ENCODE measurements around the gene FLYWCH2.

The FLYWCH2 gene

DNA sequence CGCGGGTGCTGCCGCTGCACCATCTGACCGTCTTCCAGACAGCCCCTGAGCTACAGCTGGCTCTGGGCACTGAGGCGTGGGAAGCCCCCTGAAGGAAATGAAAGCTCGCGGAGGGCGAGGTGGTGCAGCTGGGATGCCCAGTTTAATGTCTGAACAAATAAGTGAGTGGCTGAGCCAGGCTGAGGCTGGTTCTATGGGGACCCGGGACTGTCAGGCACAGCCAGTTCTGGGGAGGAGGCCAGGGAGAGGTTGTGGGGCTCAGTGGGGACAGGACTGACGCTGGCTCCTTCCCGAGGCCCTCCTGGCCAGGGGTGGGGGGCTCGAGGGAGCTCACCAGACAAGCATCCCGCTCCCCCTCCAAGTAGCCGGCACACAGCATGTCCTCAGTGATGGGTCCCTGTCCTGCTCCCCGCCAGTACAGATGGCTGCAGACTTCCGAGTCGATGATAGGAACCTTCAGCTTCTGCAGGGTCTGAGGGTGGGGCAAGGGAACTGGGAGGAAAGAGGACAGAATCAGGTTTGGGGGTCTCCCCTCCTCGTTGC, 29.4 kb upstream of the FLYWCH2 start:
- in situ Hi-C loops (cut with MboI; ENCODE audit: low sequenced_read_pairs), result no loop called here

DNA sequence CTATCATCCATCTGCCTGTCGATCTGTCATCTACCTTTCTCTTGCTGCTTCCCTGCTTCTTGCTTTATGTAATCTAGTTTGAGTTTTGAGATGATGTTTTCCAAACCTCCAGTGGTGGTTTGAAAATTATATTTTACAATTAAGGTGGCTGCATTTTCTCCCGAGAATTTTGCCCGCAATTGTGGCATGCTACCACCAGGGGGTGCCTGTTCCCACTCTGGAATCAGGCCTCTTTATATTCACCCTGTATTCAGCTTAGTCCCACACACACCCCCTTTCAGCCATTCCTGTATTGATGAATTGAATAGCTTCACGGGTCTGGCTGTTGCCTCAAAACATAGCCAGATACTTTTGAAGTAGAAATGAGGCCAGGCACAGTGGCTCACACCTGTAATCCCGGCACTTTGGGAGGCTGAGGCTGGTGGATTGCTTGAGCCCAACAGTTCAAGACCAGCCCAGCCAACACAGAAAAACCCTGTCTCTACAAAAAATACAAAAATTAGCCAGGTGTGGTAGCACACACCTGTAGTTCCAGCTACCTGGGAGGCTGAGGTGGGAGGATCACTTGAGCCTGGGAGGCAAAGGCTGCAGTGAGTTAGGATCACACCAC, 28.2 kb upstream of the FLYWCH2 start:
- in situ Hi-C loops (cut with MboI; ENCODE audit: low sequenced_read_pairs), result no loop called here

DNA sequence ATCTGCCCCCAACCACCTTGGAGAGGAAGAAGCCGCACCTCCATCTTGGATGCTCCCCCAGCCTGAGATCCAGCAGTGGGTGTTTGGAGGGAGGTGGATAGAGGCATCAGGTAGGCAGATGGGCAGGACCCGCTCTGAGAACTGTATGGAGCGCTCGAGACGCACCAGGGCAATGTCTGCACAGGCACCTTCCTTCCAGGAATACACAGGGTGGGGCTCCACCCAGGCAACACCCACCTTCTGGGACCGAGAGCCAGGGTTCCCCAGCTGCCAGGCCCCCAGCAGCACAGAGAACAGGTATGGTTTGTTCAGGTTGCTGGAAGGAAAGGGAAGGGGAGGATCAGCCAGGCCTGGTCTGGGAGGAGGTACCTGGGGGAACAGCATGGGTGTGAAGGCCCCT, 27.5 kb upstream of the FLYWCH2 start:
- in situ Hi-C loops (cut with MboI; ENCODE audit: low sequenced_read_pairs), result no loop called here

DNA sequence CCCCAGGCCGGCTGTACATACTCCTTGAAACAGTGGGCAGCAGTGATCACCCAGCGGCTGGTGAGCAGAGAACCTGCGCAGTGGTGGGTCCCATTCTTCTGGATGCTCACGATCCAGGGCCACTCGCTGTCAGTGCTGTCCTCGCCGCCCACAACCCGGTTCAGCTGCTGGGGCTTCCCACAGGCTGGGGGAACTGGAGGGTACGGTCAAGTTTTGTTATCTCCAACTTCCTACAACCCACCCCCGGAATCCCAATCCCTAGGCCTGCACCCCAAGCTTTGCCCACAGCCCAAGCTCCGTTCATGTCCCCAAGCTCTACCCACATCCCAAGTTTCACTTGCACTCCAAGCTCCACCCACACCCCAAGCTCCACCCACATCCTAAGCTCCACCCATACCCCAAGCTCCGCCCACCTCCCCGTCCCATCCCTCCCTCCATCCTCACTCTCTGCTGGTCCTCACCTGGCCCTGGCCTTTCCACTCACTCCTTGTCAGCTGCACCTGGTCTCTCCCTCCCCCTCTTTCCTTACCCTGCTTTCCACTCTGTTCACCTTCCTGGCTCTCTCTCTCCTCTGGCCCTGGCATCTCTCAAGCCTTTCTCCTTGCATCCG, 26.8 kb upstream of the FLYWCH2 start:
- in situ Hi-C loops (cut with MboI; ENCODE audit: low sequenced_read_pairs), result no loop called here

DNA sequence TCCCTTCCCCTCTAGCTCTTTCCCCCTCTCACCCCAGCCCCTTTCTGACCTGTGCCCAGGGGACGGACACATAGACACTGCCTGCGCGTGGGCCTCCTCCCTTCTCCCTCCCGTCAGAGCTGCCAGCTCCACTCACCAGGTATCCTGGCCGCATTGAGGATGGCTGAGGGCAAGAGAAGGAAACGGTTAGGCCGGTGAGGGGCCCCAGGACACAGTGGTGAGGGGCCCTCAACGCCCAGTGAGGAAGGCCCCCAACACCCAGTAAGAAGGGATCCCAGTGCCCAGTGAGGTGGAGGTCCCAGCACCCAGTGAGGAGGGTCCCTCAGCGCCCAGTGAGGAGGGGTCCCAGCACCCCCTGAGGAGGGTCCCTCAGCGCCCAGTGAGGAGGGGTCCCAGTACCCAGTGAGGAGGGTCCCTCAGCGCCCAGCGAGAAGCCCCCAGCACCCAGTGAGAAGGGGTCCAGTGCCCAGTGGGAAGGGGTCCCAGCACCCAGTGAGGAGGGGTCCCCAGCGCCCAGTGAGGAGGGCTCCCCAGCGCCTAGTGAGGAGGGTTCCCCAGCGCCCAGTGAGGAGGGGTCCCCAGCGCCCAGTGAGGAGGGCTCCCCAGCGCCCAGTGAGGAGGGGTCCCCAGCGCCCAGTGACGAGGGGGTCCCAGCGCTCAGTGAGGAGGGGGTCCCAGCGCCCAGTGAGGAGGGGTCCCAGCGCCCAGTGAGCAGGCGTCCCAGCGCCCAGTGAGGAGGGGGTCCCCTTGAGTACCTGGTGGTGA, 26.1 kb upstream of the FLYWCH2 start:
- in situ Hi-C loops (cut with MboI; ENCODE audit: low sequenced_read_pairs), result no loop called here

DNA sequence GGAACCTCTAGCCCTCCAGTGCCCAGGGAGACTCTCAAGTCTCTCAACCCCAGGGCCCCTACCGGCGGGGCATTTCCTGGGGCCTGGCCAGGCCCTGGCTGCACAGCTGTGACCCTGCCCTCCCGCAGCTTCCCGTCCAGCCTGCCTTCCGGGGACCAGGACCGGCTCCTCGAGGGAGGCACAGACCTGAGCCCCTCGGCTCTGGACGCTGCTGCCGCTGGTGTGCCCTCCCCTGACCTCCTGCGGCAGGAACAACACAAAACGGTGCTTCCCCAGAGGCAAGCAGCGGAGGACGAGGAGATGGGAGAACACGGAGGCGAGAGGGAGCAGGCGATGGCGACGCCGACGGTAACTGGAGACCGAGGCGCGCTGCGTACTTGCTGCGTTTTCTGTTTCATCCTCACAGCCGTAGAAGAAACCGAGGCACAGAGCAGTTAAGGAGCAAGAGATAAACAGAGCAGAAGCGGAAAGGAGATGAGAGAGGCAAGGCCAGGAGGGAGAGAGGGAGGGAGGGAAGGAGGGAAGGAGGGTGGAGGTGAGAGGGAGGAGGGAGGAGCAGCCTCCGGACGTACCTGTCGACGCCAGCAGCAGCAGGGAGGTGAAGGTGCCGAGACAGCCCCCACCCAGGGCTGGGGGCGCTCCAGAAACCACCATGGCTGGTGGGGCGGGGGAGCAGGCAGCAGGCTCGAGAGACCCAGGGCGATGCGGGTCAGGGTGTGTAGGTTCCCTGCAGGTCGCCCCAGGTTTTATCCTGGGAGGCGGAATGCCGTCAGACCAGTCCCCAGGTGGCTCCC, 25.4 kb upstream of the FLYWCH2 start, which contains the start of gene PRSS22:
Gene PRSS22 (minus strand): TSS at position 720 of the 794 bp plus-strand sequence. CDS start 66 bp downstream, at position 654.
- in situ Hi-C loops (cut with MboI; ENCODE audit: low sequenced_read_pairs), result no loop called here

DNA sequence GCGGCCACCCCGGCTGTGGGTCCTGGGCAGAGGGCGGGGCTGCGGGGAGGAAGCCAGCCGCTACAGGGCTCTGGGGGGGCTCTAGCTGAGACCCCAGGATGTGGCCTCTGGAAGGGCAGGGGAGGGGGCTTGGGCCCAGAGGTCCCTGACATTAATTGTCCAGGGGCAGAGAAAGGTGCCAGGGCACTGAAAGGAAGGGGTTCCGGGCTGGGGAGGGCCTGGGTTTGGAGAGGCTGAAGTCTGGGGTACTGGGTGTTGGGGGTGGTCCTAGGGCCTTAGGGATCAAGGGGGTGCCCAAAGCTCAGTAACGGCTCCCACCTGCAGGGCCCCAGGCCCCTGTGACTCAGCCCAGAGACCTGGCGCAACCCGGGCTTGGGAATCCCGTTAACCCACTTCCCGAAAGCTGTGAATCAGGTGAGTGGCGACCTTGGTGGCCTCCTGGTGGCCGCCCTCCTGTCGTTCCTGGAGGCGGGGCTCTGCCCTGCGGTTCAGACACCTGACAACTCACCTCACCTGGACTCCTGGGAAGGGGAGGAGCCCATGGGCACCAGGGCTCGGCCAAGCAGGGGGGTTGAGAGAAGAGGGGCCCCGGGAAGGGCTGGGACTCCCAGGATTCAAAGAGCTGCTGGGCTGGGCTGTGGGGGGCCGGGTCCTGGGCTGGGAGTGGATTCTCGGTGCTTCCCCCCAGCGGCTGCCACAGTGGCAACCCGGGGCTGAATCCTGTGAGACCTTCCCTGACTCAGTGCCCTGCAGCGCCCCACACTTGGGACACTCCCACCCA, 24.6 kb upstream of the FLYWCH2 start:
- in situ Hi-C loops (cut with MboI; ENCODE audit: low sequenced_read_pairs), result no loop called here

DNA sequence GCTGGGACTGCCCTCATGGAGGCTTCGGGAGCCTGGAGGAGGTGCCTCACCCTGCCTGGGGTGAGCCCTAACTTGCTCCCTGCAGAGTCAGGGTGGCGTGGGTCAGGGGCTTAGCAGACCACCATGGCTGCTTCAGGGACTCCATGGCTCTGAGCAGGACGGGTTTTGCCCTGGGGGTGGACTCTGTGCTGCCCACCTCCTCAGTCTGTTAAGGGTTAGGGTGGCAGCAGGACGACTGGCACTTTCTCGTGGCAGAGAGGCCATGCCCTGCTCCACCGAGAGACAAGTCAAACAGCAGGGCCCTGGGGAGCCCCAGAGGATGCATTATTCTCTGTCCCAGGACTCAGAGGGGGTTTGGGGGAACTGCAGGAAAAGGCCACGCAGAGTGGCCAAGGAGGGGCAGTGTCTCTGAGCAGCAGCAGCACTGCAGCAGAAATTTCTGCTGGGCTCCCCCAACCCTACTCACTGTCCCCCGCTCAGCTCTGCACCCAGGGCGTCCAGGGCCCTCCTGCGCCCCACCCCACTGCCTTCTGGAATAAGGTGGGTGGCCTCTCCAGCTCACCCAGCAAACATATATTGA, 23.2 kb upstream of the FLYWCH2 start:
- in situ Hi-C loops (cut with MboI; ENCODE audit: low sequenced_read_pairs), result no loop called here

DNA sequence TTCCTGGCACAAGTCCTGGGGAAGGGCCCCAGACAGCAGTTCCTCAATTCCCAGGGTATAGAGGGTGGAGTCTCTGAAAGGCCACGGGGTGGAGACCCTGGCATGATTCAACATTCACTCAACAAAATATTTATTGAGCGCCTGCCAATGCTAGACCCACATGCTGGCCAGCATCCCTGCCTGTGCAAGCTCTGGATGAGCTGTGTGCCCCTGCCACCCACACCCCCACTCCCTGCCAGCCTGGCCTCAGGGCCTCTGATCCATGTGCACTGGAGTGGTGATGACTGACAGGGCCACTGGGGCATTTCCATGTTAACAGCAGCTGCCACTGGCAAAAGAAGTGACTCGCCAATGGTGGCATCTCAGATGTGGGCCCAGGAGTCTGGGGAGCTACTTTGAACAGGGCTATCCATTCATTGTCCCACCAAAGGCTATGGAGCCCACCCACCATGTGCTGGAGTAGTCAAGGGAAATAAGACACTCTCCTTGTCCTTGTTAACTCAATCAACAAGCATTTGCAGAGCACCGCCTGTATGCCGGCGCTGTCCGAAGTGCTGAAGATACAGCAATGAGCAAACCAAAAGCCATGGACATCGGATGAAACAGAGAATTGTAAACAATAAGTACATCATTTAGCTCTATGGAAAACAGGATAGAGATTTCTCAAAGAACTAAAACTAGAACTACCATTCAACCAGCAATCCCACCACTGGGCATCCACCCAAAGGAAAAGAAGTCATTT, 22.0 kb upstream of the FLYWCH2 start:
- in situ Hi-C loops (cut with MboI; ENCODE audit: low sequenced_read_pairs), result no loop called here

DNA sequence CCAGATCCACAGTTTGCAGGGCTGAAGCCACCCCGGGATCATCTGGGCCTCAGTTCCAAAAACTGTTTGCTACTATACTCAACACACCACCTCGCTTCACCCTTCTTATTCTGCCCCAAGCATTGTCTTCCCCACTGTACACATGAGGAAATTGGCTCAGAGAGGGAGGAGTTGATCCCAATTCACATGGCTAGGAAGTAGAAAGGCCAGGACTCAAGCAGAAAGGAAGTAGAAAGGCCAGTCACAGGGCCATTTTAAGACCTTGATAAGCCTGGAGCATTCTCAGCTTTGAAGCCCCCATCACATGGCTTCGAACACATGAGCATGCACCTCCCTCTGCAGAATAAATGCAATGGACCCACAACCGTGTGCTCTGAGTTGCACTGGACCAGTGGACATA, 17.4 kb upstream of the FLYWCH2 start:
- in situ Hi-C loops (cut with MboI; ENCODE audit: low sequenced_read_pairs), result no loop called here

DNA sequence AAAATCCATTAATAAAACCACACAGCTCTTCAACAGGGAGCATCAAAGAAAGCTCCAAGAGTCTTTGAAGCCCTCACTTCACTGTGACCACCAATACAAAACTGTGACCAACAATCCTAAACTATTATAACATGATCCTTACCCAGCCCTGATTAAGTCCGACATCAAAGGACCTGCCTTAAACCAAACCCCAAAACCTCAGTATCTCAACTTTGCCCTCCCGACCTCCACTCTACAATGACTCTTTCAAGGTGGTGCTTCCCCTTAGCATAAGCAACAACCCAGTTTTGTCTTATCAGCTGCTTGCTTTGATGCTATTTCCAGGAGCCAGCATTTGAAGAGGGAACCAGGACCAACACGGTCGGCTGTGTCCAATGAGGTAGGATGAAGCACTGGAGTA, 16.6 kb upstream of the FLYWCH2 start:
- in situ Hi-C loops (cut with MboI; ENCODE audit: low sequenced_read_pairs), result no loop called here

DNA sequence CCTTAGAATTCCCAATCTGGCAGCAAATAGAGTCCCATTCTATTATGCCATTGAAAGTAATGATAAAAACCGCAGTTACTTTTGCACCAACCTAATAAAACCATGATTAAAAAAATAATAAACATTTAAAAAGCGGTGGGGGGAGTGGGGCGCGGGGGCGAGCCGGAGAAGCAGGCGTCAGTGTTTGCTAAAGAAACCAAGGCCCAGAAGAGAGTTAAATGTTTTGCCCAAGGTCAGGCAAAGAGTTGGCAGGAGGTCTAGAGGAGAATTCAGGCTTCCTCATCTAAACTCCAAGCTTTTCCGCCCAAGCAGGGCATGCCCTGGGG, 15.4 kb upstream of the FLYWCH2 start:
- in situ Hi-C loops (cut with MboI; ENCODE audit: low sequenced_read_pairs), result no loop called here

DNA sequence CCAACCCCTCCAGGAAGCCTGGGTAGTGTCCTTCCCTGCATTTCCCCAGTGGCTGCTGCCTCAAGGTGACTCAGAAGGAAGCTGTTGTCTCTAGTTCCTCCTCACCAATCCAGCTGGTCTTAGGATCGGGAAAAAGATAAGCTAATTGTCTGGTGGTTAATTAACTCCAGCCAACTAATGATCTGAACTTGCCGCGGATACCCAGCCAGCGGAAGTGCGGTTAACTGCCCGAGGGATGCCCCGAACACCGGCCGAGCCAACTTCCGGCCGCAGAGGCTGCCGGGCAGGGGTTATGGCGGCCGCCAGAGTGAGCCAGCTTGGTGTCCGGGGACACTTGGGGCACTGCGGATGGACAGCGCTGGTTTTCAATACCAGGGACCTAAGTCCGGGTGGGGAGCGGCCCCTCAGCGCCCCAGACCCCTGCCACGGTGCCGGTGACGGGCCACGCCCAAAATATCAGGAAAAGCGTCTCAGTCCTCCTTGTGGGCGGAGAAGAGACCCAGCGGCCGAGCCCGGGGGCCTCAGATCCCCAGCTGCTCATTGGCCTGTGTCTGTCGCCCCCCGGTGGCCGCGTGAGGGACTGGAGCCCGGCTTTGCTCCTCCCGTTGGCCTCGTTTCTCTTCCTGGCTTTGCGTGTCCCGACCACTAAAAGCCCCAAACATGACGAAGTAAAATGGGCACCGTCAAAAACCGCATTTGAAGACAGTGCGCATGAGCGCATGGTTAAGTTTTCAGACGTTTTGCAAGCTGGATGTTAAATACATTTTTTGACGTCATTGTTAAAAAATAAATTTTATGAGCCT, 14.8 kb upstream of the FLYWCH2 start:
- in situ Hi-C loops (cut with MboI; ENCODE audit: low sequenced_read_pairs), result no loop called here

DNA sequence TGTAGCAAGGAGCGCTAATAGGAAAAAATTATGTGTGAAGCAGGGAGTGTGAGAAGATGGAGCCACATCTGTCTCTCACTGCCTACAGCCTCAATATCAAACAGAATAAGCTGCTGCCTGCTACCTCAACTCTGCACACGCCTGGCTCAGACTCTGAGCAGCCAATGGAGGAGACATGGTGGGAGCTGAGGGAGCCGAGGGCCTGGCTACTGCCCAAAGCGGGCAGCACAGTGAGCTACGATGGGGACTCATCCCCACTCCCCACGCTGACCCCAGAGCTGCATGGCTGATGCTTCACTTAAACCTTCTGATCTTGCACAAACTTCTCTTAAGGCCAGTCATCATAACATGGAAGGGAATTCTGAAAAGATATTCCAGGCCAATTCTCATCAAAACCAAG, 11.1 kb upstream of the FLYWCH2 start:
- in situ Hi-C loops (cut with MboI; ENCODE audit: low sequenced_read_pairs), result no loop called here

DNA sequence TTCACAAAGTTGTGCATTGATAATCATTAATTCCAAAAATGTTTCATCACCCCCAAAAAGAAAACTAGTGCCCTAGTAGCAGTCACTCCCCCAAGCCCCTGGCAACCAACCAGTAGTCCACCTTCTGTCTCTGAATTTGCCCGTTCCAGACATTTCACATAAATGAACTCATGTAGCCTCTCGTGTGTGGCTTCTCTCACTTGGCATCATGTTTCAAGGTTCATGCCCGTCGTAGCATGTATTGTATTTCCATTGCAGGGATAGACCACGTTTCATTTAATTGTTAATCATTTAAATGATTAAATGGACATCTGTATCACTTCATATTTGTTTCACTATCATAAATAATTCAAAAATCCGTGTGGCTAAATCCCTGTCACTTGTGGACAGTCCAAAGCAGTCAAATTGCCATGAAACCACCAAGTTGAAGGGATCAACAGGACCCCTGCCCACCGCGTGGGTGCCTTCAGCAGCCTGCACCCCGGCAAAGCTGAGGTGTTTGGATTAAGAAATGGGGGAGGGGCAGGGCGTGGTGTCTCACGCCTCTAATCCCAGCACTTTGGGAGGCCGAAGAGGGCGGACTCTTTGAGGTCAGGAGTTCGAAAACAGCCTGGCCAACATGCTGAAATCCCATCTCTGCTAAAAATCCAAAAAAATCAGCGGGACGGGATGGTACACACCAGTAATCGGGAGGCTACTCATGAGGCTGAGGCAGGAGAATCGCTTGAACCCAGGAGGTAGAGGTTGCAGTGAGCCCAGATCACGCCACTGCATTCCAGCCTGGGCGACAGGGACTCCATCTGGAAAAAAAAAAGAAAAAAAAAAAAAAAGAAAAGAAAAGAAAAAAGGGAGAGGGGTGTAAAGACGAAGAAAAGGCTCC, 8.7 kb upstream of the FLYWCH2 start:
- in situ Hi-C loops (cut with MboI; ENCODE audit: low sequenced_read_pairs), result no loop called here

DNA sequence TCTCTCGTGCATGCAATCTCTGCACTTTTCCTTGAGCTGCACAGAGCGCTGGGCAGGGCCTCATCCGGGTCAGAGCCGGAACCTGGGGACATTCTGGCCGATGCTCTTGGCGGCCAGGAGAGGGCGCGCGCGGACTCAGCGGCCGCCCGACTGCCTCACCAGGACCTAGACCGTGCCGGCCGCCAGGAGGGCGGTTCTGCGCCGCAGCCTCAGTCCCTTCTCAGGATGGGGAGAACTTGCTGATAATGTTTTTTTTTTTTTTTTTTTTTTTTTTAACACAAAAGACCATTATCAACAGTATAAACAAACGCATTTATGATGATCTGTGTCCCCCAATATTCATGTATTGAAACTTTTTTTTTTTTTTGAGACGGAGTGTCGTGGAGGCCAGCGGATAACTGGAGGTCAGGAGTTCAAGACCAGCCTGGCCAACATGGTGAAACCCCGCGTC, 8.1 kb upstream of the FLYWCH2 start:
- in situ Hi-C loops (cut with MboI; ENCODE audit: low sequenced_read_pairs), result no loop called here

DNA sequence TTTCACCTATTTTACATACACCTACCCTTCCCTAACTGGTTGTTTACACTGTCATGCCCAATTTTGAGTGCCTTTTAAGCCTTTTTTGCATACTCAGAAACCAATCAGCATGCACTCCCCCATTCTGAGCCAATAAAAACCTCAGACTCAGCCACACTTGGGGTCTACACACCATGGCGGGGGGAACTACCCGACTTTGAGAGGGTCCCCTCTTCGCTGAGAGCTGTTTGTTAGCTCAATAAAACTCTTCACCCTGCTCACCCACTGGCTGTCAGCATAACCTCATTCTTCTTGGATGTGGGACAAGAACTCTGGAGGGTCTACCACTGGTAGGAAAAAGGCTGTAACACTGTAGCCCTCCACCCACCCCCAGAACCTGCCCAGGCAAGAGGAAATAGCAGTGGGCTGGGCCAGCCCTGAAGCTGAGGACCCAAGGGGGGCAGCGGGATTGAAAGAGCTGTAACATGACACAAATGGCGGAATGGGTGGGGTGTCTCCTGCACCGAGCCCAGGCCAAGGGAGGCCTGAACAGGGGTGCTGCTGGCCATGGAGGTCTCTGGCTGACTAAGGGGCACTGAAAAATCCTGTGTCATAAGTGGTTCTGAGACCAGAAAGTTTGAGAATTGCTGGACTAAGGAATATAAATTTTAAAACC, 3.0 kb upstream of the FLYWCH2 start:
- in situ Hi-C loops (cut with MboI; ENCODE audit: low sequenced_read_pairs), result no loop called here
